OCI-LY1 (cell line): ENCODE measurements around the gene LENG1.

ENCODE experiments used
- CTCF ChIP-seq: fragments of 200-600 bp; sonication (generic), shearing (Covaris generic); IDR thresholded peaks from 2 replicates; pipeline ENCODE4 v1.5.1; 2017; ENCODE audit warnings: mild to moderate bottlenecking, antibody characterized with exemption, low read length, moderate library complexity, mixed read lengths
- EZH2 ChIP-seq: fragments of 200-600 bp; sonication (generic), shearing (Covaris generic); IDR thresholded peaks from 2 replicates; pipeline ENCODE4 v1.8.0; 2017; ENCODE audit warnings: borderline replicate concordance, mixed run types, mild to moderate bottlenecking, antibody characterized with exemption, low read length, moderate library complexity, mixed read lengths

- TF ChIP-seq CTCF (no peak), EZH2 (no peak)
Observed at GRCh38 chr19:54197121-54197520, 37.6 kb upstream of the LENG1 start.
